Urothelium cell line (cell line): ENCODE data around the gene HMGN3.
A peak's percentile ranks its signal among the peaks of the same experiment; 100 is the strongest.

Source experiments
- DNase-seq: peaks from one replicate; pipeline ENCODE4 v3.0.0; 2011; ENCODE audit warnings: low spot score, mixed read lengths
- FAIRE-seq: peaks from 2 replicates; lab custom pipeline; 2011; peaks lifted over from hg19 to GRCh38; lab: Jason Lieb, UNC

The HMGN3 gene

GRCh38 chr6:79233611-79234149 lies 802 bp downstream of the HMGN3 start:
- no peak for FAIRE-seq
- DNase-seq, result peak; percentile 76

DNA sequence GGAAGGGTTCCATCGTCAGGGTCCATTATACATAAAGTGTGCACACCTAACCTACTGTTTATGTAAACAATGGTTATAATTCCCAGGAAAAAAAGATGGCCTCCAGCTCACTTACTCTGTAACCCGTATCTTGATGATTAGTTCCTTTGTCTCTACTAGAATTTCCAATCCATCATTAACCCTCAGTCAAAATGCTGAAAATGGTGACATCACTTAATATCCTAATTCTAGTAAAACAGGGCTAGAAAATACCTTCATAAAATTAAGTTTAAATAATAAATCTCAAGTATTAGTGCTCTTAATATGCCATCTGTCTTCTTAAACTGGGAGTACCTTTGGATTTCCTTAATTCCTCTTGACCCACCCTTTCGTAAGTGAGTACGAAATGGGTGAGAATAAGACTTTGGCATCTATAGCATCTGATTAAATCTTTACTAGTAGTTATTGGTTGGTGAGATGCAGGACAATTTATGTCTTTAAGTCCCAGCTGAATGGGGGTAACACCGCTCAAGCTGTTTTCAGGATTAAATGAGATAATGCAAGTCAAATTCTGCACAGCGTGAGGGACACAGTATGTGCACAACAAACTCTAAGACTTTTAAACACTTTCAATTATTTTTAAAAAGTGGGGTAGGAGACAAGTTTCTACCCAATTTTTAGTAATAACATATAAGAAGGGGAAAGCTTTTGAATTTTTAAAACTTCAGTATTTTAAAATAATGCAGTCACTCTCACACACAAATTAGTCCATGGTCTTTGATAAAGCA lies 1.6 kb downstream of the HMGN3 start:
- FAIRE-seq (no peak), DNase-seq (no peak)

DNA sequence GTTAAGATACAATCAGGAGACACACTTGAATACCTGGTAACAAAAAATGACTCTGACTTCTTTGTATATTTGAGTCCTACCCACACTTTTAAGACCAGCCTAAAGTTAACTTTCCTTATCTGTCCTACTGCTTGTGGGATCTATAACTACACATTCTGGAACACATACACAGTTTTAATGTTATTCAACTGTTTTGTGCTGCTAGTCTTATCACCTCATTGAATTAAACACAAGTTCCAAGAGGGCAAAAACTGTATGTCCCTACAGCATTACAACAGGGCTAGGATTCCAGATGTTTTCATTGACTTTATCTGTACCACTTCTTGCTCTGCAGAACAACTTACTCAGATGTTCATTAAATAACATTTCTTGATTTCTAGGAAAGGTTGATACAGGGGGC lies 2.8 kb downstream of the HMGN3 start:
- DNase-seq (no peak), FAIRE-seq (no peak)

DNA sequence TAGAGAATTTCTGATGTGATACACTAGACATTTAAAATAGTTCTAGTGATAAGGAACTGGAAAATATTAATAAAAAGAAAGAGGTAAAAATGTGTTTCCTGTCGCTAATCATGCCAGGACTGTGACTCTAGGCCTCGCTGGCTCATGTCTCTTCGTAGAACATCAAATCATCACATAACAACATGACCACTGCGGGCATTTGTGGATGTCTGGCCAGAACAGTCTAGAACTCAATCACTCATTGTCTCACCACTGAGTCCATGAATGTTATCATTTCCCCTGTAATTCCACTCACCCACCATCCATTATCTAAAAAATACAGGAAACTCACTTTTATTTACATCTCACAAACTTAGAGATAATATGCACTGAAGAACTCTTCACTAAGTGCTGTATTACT lies 3.4 kb downstream of the HMGN3 start:
- no peak for FAIRE-seq
- DNase-seq, result no peak

DNA sequence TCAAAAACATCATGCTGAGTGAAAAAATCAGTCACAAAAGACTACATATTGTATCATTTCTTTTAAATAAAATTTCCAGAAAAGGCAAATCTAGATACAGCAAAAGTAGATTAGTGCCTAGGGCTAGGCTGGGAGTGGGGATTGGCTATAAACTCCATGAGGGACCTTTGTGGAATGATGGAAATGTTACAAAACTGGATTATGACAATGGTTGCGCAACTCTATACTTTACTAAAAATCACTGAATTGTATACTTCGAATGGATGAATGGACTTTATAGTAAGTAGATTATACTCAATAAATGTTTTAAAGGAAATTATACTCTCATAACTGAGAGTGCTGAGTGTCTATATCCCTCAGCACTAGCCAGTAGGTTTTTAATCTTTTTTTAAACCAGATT lies 4.3 kb downstream of the HMGN3 start:
- no peak for FAIRE-seq
- no peak for DNase-seq

GRCh38 chr6:79227445-79227844 lies 7.0 kb downstream of the HMGN3 start:
- FAIRE-seq, result no peak
- no peak for DNase-seq

DNA sequence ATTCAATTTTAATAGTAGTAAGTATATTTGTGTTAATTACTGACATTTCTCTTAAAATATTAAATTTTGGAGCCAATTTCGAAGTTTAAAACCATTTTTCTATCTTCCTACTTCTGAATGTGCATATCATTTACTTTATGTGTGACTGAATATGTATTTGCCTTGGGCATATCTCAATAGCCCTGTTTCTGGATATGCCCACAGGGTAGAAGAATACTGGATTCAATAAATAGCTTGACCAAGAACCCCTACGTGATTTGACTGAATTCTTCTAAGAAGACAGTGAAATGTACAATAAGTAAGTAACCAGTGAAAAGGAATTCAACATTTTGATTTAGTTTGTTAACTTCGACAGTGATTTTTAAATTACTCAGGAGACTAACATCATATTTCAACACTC lies 7.8 kb downstream of the HMGN3 start:
- no peak for DNase-seq
- FAIRE-seq, result no peak

DNA sequence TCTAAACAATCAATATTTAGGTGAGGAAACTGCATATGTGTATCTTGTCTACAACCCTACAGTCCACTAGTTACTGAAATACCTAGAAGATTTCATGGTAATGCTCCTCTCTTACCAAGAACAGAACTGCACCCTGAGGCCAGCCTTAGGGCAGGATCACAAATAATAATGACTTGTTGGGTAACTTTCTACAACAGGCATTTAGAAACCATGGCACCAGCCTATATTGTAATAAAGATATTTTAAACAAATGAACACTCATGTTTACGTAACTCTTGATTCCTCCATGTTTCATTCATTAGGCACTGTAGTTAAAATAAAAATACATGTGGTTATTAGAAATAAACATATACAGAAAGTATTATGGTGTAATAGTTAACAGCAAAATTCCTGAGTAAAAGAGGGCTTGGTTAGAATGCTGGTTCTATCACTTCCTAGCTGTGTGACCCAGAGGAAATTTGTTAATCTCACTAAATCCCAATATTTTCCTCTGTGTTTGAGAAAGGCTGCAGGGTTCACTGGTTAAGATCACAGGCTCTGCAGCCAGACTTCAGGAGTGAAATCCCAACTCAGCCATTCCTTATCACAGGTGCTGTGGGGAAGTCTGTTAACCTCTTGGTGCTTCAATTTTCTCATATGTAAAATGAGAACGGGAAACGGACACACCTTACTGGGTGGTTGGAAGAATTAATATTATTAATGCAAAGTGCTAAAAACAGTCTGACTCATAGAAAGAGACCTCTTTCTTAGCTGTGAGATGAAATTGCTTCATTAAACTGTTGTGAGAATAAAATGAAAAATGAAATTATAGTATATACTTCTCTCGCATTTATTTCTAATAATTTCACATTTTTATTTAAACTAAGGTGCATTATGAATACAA lies 8.5 kb downstream of the HMGN3 start:
- FAIRE-seq, result no peak
- DNase-seq, result no peak

- no peak for FAIRE-seq
Observed at GRCh38 chr6:79223611-79224404, 10.7 kb downstream of the HMGN3 start.

DNA sequence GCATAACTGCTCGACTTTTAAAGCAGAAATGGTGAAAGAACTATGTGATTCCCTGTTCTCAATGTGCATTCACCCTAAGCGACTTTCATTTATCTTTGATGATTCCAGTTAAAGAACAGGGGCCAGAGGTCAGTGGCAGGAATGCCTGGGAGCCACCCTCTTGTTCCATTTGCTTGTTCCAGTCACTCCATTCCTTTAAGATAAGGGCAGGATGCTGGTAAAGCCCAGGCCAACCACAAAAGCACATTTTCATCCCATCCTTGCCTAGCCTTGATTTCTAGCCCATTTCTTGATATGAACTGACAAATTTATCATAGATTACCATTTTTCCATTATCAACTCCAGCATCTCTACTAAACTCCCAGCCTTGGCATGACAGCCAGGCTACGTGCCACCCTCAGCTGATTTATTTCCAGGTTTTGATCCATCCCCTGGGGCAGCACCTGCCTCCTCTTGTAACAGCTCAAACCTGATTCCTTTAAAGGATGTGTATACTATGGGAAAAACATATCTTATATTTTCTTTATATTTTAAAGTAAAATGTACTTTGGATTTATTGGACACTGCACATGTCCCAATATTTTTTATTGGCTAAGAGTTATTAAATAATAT lies 19.2 kb downstream of the HMGN3 start:
- FAIRE-seq (no peak), DNase-seq (no peak)

More at GRCh38 chr6:79223611-79224404, 10.7 kb downstream of the HMGN3 start:
- DNase-seq, result no peak

DNA sequence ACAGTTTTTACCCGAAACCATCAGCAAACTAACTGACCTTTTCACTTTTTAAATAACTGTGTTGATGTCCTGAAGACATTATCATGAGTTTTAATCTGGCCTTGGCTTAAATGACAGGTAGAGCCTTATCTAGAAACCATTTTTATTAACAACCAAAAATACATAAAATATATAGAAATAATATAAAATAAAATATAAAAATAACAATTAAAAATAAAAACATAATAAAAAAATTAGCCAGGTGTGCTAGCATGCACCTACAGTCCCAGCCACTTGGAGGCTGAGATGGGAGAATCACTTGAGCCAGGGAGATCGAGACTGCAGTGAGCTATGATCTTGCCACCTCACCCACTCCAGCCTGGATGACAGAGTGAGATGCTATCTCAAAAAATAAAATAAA lies 21.6 kb downstream of the HMGN3 start:
- no peak for FAIRE-seq
- DNase-seq, result no peak

- no peak for FAIRE-seq
Observed at GRCh38 chr6:79208816-79209215, 25.7 kb downstream of the HMGN3 start.

GRCh38 chr6:79203753-79204253 lies 30.7 kb downstream of the HMGN3 start:
- no peak for FAIRE-seq
- DNase-seq, result no peak

More at GRCh38 chr6:79208816-79209215, 25.7 kb downstream of the HMGN3 start:
- no peak for DNase-seq

GRCh38 chr6:79202556-79202955 lies 31.9 kb downstream of the HMGN3 start:
- DNase-seq (no peak), FAIRE-seq (no peak)

DNA sequence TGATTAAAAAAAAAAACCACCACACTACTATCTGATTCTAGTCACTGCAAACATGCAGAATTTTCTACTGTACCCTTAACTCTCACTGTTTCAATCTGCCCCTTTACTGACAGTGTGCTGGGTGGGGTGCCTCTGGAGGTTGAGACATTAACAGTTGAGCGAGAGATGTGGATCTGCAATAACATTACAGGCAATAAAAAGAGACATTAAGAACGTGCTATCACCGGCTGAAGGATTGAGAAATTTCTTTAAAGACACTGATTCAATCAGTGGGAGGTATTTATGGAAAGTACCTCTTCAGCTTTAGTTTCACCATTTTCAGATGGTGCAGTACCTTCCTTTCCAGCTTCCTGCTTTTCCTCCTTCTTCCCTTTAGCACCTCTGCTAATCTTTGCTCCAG lies 32.5 kb downstream of the HMGN3 start:
- DNase-seq (no peak), FAIRE-seq (no peak)

DNA sequence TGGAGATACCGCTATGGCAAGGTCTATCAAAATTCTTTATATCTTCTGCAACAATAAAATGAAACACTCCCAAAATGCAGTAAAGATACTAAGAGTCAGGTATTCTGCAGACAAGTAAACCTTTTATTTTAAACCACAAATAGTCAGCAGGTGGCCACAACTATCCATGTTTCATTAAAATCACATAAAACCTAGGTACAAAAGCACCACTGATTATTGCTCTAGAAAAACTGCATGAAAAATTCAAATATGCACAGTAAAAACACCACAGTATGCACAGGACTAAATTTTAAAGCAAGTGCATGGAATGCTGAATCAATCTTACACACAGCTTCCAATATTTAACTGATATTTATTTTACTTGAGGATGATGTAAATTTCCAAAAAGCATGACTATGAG lies 33.3 kb downstream of the HMGN3 start:
- DNase-seq, result no peak

DNA sequence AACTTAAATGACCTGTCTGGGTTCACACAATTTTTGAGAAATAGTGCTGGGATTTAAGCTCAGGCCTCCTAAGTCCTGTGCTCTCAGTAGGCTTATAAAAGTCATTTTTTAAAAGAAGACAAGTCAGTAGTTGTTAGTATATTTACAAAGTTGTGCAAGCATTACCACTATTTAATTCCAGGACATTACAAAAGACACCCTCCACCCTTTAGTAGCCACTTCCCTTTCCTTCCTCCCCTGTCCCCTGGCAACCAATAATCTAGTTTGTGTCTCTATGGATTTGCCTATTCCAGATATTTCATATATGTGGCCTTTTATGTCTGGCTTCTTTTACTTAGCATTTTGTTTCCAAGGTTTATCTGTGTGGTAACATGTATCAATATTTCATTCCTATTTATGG lies 37.6 kb downstream of the HMGN3 start:
- no peak for DNase-seq
- no peak for FAIRE-seq

More for the DNA sequence above, 33.3 kb downstream of the HMGN3 start:
- FAIRE-seq, result no peak

DNA sequence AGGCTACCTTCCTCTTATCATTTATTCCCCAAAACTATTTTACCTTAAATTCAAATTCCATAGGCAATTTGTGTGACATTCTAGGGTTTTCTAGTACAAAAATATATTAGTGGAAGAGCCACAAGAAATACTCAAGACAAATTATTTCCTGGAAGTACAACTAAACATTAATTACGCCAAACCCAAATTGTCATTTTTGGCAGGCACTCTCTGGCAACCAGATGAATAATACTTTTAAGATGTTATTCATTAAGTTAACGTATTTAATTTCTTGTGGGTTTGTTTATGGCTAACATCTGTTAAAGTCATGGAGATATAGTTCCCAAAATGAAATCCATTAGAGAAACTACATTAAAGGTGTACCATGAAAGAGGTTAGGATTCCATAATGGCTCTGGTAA lies 40.5 kb downstream of the HMGN3 start:
- FAIRE-seq (no peak), DNase-seq (no peak)

DNA sequence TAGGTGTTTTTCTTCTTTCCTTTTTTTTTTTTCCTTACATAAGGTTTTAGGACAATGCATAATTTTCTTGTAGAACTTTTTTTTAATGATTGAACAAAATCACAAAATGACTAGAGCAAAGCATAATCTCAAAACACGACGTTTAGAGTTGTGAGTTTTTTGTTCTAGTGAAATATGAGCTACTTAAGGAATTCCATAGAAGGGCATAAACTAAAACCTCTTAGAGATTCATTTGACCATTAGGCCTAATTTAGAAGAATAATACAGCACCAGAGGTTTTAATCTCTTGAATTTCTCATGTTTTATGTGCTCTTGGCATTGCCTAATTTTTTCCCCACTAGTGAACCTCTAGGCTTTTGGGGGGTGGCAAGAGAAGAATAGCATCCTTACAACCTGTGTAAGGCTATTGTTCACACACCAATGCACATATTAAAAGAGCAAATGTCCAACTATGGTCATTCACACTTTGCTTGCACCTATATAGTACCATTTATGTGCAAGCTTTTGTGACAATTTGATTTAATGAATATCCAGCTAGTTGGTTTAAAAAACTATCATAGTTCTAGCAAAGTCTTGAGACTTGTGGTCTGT lies 44.6 kb downstream of the HMGN3 start:
- DNase-seq (no peak), FAIRE-seq (no peak)

GRCh38 chr6:79188885-79189480 lies 45.5 kb downstream of the HMGN3 start:
- FAIRE-seq, result no peak
- DNase-seq, result no peak
